Medulla oblongata (tissue), 1 donor: ENCODE data around the gene MINDY2.
"Not testable (repeated sequence)": the region's sequence is repeated elsewhere in the genome, so short reads cannot be mapped to it uniquely, and the experiment has no call there.

Source experiments
- DNase-seq: peaks from one replicate; pipeline ENCODE4 v3.0.0-alpha.2; 2015; ENCODE audit errors: extremely low spot score

MINDY2 gene

DNA sequence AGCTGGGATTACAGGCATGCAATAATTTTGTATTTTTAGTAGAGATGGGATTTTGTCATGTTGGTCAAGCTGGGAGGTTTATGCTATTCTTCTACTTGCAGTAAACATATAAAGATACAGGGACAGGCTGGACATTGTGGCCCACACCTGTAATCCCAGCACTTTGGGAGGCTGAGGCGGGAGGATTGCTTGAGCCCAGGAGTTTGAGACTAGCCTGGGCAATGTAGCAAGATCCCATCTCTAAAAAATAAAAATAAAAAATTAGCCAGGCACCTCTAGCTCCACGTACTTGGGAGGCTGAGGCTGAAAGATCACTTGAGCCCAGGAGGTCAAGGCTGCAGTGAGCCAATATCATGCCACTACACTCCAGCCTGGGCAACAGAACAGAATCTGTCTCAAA, 52.2 kb downstream of the MINDY2 start:
- not testable (repeated sequence) for DNase-seq

DNA sequence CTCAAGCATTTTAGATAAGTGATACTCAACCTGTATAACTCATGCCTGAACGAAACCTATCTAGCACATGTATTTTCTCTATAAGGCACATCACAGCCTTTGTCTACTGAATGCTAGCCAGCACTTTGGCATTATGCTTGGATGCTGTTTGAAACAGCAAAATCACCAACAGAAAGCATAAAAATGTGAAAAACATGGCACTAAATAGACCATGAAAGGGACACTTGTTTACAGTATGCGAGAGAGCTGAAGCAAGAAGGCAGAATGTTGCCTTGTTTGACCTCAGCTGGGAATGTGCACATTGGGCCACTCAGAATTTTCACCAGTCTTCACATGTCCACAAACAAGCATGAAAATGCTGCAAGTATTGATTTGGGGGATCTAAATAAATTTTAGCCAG, 59.5 kb downstream of the MINDY2 start:
- peak; percentile 36 for DNase-seq

DNA sequence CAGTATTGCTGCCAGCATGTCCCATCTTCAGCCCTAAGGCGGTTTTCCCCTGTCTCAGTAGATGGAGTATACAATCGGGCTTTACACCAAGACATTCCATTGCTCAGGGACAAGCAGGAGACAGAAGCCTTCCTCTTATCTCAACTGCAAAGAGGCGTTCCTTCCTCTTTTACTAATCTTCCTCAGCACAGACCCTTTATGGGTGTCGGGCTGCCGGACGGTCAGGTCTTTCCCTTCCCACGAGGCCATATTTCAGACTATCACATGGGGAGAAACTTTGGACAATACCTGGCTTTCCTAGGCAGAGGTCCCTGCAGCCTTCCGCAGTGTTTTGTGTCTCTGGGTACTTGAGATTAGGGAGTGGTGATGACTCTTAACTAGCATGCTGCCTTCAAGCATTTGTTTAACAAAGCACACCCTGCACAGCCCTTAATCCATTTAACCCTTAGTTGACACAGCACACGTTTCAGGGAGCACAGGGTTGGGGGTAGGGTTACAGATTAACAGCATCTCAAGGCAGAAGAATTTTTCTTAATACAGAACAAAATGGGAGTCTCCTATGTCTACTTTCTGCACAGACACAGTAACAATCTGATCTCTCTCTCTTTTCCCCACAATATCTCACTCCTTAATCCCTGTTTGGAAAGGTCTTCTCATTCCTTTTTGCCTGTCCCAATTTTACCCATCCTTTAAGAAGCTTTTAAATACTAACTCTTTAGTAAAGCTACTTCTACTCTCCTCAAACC, 62.8 kb downstream of the MINDY2 start:
- not testable (repeated sequence) for DNase-seq

DNA sequence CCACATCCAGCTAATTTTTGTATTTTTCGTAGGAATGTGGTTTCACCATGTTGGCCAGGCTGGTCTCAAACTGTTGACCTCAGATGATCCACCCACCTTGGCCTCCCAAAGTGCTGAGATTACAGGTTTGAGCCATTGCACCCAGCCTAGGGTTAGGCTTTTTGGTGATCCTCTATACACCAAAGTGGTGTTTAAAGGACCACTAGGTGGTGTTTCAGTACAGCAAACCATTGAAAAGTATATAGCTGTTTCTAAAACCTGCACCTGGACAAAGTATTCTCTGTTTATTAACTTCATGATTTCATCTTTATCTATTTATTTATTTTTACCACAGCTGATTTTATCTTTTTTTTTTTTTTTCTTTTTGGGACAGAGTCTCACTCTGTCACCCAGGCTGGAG, 68.4 kb downstream of the MINDY2 start:
- DNase-seq, result no peak

DNA sequence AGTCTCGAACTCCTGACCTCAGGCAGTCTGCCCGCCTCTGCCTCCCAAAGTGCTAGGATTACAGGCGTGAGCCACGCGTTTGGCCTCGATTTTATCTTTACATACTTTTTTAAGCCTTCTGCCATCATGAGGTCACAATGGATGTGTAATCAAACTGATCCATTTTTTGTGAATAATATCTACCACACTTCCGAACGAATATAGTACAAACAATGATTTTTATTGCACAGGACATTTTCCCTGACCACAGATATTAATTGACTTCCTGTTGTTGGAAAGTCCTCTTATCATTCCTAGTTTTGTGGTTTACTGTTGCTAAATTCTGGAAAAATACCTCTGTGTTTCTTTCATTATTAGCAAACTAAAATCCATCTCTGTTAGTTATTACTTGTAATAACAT, 68.9 kb downstream of the MINDY2 start:
- no peak for DNase-seq

DNA sequence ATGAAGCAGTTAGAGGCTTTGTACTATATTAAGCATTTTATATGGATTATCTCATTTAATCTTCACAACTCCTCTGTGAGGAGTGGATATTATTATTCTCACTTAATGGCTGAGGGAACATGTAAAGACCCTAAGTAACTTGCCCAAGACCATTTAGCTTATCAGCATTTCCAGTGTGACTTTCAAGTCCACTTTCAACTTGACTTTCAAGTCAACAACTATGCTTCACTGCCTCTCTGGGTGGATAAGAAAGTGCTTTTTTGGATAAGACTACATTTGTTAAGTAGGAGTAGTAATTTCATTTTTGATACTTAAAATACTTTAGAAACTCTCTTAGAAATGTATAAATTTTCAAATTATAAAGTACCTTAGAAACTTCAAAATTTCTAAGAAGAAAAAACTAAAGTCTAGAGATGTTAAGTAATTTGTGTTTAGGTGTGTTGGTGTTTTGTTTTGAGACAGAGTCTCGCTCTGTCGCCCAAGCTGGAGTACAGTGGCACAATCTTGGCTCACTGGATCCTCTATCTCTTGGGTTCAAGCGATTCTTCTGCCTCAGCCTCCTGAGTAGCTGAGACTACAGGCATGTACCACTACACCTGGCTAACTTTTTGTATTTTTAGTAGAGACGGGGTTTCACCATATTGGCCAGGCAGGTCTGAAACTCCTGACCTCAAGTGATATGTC, 71.8 kb downstream of the MINDY2 start:
- no peak for DNase-seq

DNA sequence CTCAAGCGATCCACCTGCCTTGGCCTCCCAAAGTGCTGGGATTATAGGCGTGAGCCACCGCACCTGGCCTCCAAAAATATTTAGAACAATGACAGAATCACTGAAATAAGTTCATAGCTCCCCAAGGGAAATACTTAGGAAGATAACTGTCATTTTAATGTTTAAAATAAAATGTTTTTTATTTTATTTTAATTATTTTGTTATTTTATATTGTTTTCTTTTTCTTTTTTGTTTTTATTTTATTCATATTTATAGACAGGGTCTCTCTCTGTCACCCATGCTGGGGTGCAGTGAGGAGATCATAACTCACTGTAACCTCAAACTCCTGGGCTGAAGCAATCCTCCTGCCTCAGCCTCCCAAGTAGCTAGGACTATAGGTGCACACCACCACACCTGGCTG, 80.1 kb downstream of the MINDY2 start:
- DNase-seq, result not testable (repeated sequence)

DNA sequence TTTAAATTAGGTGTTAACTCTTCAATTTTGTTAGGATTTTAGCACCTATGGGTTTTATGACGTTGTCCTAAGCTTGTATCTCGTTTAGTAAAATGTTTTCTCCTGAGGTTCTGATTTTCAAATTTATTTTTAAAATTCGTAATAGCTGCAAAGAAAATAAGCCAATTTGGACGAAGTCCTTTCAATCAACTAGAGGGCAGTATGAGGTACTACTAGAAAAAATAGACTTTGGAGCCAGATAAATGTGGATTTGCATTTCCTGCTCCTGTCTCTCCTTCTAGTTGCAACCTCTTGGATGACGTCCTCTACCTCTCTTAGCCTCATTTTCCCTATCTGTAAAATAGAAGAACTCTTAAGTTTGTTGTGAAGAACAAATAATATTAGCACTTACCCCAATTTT, 81.2 kb downstream of the MINDY2 start:
- DNase-seq, result no peak

DNA sequence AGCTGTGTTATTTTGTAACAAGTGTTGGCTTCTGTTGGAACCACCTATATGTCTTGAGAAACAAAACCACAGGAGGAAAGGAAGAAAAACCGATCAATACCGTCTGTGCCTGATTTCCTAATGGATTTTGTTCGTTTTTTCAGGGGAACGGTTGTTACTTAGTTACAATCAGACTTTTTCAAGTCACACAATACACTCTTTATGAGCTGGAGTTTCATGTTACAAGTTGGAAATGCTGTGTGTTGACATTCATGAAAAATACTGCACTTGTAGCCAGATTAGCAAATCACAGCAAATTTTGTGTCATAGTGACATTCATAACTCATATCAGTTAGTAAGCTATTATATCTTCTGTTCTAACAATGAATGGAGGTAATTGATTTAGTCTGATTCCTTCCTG, 83.5 kb downstream of the MINDY2 start:
- no peak for DNase-seq

DNA sequence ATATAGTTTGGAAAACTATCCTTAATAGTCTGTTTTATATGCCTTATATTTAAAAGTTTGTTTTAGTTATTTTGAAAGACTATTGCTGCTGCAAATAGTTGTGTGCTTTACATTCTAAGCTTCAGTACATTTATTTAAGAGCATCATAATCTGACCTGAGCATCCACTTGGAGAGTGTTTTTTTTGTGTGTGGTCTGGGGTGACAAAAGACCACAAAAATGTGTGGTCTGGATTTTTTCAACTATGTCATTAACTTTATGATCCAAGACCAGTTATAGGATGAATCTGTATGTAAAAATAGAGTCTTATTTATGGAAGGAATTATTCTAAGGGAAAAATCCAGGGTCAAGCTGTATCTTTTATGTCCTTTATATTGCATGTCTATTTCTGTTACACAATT, 85.0 kb downstream of the MINDY2 start:
- DNase-seq, result no peak

DNA sequence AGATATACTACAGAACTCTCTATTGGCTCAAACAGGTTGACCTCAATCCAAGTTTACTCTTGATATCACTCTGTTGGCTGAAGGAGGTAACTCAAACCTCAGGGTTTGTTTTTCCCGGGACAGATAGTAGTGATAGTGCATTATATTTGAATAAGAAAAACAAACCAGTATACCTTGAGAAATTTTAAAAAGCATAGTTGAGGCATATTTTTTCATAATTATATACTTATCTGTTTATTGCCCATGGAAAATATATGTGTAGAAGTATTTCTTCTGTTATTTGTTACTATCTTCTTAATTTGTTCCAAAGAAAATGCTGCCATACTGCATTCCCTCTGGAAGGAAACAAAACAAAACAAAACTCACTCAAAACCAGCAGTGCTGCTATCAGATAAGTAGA, 85.5 kb downstream of the MINDY2 start:
- not testable (repeated sequence) for DNase-seq

DNA sequence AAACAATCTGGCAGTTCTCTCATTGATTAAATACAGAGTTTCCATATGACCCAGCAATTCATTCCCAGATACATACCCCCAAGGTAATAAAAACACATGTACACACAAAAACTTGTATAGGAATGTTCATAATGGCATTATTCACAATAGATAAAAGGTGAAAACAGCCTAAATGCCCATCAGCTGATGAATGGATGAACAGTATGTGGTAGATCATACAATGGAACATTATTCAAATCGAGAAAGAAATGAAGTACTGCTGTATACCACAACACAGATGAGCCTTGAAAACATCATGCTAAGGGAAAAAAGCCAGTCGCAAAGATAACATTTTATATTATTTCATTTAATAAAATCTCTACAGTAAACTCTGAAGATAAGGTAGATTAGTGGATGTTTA, 91.2 kb downstream of the MINDY2 start:
- DNase-seq, result no peak

DNA sequence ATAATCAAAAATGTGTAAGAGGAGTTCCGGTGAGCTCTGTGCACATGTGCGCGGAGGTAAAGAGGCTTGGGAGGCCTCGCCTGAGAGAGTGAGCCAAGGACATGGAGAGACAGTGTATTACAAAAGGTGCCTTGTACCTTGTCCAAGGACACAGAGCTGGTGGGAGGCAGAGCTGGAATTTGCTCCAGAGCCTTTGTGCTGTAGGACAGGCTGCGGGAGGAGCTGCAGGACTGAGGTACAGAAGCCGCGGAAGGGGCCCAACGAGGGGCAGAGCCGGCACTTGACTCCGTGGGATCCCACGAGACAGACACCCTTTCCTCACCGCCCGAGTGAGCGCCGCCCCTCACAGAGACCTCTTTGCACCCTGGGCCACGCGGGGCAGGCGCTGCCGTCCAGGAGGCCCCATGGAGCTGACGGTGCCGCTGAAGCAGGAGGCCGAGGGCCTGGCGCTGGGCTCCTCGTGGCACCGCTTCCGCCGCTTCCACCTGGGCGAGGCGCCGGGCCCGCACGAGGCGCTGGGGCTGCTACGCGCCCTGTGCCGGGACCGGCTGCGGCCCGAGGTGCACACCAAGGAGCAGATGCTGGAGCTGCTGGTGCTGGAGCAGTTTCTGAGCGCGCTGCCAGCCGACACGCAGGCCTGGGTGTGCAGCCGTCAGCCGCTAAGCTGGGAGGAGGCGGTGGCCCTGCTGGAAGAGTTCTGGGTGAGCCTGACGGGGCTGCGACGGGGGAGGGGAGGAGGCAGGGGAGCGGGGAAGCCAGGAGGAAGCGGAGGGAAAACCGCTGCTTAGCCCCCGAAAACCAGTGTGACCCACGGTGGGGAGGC, 93.7 kb downstream of the MINDY2 start:
- DNase-seq, result no peak

DNA sequence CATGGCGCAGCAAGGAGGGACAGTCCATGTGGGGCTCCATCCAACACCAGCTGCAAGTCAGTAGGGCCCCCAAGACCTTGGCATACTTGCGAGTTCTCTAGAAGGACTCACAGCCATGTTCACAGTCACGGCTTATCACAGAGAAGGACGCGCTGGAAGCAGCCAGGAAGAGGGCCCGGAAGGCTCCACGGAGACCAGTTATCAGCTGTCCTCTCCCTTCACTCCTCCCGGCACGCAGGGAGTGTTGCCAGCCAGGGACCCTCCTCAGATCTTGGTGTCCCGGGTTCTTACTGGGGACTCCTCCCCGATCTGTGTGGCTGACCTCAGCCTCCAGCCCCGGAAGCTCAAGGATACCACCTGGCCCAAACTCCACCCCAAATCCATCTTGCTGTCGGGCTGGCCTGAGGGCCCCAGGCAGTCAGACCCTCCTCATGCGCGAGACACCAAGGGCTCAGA, 94.4 kb downstream of the MINDY2 start:
- DNase-seq, result no peak

DNA sequence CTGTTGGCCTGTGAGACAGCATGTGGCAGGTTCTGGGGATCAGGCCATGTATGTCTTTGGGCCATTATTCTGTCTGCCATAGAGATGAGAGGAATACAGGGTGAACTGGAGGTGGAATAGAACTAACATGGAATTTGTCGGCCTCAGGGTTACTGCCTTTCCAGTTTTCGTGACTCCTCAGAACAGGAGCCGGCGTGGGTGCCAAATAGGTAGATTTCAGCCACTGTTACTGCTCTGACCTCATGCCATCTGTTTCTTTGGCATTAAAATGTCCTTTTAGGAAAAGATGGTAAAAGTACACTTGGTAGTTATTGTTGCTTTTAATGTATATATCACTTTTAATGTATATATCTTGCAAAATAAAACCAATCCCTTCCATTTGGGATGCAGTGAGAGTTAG, 96.8 kb downstream of the MINDY2 start:
- no peak for DNase-seq

DNA sequence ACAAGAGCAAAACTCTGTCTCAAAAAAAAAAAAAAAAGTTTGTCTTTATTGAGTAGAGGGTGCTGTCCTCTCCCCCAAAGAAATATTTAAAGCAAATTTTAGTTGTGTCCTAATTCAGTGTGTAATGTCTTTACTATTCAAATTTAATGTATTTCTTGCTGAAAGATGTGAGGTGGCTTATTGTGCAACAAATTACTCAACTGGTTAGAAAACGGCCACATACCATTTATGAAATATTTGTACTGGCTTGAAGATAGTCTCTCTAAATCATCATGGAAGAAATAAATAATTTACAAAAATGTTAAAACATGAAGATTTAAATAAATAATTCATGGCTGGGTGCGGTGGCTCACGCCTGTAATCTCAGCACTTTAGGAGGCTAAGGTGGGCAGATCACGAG, 99.3 kb downstream of the MINDY2 start:
- DNase-seq, result no peak

DNA sequence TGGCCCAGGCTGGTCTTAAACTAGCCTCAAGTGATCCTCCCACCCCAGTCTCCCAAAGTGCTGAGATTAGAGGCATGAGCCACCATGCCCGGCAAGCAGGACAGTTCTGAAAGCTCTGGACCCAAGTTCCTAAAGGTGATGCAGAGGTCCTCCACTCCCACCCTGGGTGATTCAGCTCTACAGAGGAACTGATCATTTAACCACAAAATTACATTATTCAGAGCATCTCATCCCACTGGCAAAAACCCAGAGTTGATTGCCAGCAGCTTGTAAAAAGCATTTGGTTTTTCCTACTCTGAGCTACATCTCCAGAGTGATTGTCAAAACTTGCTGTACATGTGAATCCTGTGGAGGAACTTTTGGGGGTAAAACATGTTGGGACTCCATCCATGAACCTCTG, 102.2 kb downstream of the MINDY2 start:
- DNase-seq, result no peak

DNA sequence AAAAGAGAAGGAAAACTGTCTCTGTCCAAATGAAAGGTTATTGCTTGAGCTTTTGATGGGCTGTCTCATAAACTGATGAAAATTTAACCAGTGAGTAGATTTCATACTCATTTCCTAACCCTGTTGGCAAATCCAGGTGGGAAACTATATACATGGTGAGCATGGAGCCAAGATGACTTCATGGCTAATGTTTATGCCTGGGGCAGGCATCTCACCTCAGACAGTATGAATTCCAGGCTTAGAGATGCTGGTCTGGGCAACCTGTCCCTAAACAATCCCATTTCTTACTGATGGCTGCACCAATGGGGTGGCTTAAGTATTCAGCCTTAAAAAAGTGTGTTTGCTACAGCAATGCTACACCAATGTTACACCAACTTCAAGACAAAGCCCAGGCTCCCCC, 104.2 kb downstream of the MINDY2 start:
- DNase-seq, result no peak

DNA sequence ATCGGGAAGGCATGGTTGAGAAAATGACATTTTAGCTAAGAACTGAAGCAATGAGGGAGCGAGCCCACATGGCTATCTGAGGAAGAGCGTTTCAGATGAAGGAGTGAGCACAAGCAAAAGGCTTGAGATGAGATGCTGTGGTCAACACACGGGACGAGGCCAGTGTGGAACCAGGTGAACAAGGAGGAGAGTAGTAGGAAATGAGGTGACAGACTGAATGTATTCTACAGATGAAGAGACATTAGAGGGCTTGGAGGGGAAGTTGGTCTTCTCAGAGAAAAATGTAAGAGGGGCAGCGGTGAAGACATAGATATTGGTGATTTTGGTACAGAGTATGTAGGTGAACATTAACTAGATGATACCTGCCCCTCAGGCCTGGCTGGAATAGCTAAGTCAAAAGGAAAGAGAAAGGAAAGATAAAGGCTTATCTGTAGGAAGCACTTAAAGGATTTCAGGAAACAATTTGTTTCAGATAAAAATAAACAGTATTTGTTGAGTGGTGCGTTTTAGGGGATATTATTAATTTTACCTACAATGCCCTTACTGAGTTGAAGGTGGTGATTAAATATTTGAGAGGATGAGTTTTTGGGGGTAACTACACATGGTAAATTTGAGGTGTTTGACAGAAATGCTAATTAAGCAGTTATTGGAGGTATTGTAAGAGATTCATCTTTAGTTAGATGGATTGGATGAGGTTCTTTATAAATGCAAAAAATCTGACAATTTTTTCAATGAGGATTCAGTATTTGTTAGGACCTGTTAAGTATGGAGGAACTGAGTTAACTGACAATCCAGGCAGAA, 105.4 kb downstream of the MINDY2 start:
- DNase-seq, result no peak

DNA sequence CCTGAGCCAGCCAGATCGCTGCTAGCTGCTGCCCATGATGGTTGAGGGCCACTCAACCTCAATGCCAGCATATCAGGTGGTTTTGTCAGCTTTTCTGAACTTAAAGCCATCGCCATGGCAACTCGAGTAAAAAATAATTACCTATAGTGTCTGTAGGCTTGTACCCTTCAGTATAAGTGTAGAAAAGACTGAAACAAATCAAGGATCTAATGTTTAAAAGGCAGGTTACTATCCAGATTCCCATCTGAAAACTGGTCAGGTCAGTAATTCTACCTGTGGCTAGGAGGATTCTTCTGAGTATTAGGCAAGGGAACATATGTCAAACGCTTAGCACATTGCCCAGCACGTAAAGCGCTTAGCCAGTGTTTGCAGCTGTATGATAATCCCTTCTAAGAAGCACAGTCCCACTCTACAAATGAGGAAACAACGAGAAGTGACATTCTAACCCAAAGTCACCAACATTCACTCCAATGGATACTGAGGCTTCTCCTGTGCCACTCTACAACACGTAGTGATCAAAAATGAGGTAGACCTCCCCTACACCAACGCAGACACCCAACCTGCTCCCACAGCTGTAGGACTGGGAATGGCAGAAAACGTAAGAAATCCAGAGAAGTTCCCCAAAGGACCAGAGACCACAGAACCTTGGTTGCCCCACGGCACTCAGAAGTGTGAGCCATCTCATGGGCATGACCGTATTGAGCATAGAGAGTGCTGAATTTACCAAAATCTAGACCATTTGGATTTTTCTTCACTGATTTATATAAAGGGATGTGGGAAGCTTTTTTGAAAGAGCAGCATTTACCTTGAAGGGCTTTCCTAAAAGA, 107.1 kb downstream of the MINDY2 start:
- DNase-seq, result no peak

DNA sequence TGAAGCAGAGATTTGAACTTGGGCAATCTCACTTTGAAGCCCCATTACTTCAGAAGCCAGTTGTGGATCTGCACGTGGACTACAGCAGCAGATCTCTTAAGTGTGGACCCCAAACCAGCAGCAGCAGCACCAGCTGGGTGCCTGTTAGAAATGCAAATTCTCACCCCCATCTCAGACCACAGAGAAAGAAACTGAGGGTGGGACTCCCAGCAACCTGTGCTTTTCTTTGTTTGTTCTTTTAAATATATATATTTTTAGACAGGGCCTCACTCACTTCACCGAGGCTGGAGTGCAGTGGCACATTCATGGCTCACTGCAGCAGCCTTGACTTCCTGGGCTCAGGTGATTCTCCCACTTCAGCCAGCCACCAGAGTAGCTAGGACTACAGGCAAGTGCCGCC, 109.2 kb downstream of the MINDY2 start:
- DNase-seq, result no peak
